Glutamatergic neuron (in vitro differentiated cells): ENCODE data around the gene DST. TPM values are rescaled to one million over a fixed set of nuclear protein-coding genes. Genes with fewer than 3 reads are reported as not detected.

ENCODE experiments used
- DNase-seq: peaks from one replicate; pipeline ENCODE4 v3.0.0; 2022
- H3K27ac Mint-ChIP-seq: one replicate; pipeline ENCODE4 v1.8.0; 2020; ENCODE audit warnings: mild to moderate bottlenecking, mixed read lengths, inconsistent platforms; ENCODE audit not compliant: unreplicated experiment
- H3K27me3 Mint-ChIP-seq: one replicate; pipeline ENCODE4 v1.8.0; 2020; ENCODE audit warnings: mild to moderate bottlenecking, moderate library complexity, mixed read lengths, inconsistent platforms; ENCODE audit not compliant: unreplicated experiment
- H3K36me3 Mint-ChIP-seq: one replicate; pipeline ENCODE4 v1.8.0; 2020; ENCODE audit warnings: mild to moderate bottlenecking, mixed read lengths, inconsistent platforms; ENCODE audit not compliant: unreplicated experiment
- H3K4me1 Mint-ChIP-seq: one replicate; pipeline ENCODE4 v1.8.0; 2020; ENCODE audit warnings: mild to moderate bottlenecking, low read depth, mixed read lengths, inconsistent platforms; ENCODE audit not compliant: unreplicated experiment
- H3K4me3 Mint-ChIP-seq: one replicate; pipeline ENCODE4 v1.8.0; 2020; ENCODE audit warnings: mild to moderate bottlenecking, mixed read lengths, inconsistent platforms; ENCODE audit not compliant: unreplicated experiment
- H3K9me3 Mint-ChIP-seq: one replicate; pipeline ENCODE4 v1.8.0; 2020; ENCODE audit warnings: mild to moderate bottlenecking, moderate library complexity, mixed read lengths, inconsistent platforms; ENCODE audit not compliant: unreplicated experiment
- CTCF ChIP-seq: fragments of 200-600 bp; sonication (generic); IDR thresholded peaks from one replicate; pipeline ENCODE4 v1.5.0; 2021; ENCODE audit not compliant: partially characterized antibody, unreplicated experiment
- total RNA-seq: library from RNA; stranded (reverse); fragmentation: NEBNext Ultra II Directional; extraction: Animal tissue kit (Norgen Biotek cat#: 25700); gene quantifications from one replicate; pipeline ENCODE4 v1.2.1, GENCODE V29; 2021; ENCODE audit not compliant: unreplicated experiment

DST gene
- total RNA-seq, 1 donor from 2014 or later: 981 TPM

GRCh38 chr6:56482525-56482924, 160.2 kb downstream of the DST start:
- peaks cover 7% of the 10 kb centered on the region for H3K27me3 Mint-ChIP-seq
- peaks cover 7% of the 10 kb centered on the region for H3K9me3 Mint-ChIP-seq
- DNase-seq: no peak
- H3K4me3 Mint-ChIP-seq: no peak overlapping the region
- H3K4me1 Mint-ChIP-seq: peaks cover 2% of the 10 kb centered on the region
- TF ChIP-seq CTCF: no peak
- no peak overlapping the region for H3K27ac Mint-ChIP-seq
- peaks cover 18% of the 10 kb centered on the region for H3K36me3 Mint-ChIP-seq

GRCh38 chr6:56481957-56482356, 160.7 kb downstream of the DST start:
- Mint-ChIP-seq H3K4me3 (no peak overlapping the region), H3K27me3 (peaks cover 7% of the 10 kb centered on the region), H3K9me3 (peaks cover 9% of the 10 kb centered on the region), H3K36me3 (peaks cover 18% of the 10 kb centered on the region), H3K4me1 (peaks cover 2% of the 10 kb centered on the region), H3K27ac (no peak overlapping the region)
- no peak for DNase-seq
- TF ChIP-seq CTCF: no peak

DNA sequence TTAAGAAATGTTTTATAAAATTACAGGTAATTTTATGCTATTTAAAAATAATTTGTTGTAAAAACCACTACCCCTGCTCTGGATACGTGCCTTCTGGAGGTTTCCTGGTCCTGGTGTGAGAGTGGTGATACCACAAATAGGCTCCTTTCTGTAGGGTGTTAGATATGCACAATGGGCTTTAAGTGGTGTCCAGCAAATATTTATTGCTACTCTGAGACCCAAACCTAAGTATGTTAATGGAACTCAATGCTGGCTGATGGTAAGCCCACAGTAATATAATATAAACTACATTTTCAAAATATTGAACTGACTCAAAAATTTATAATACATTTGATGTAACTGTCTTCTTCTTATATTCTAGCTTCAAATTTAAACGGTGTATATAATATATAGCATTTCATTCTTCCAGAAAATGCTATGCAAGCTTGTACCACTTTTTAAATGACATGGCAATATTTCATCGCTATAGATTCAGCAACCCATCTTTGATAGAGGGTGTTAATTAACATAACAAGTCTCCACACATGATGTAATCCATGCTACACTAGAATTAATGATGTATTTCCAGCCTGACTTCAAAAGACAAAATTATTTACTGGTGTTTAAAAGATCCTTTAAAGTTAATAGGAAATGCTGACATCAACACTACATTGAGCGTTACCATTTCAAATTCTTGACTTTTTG, 161.9 kb downstream of the DST start:
- no peak for TF ChIP-seq CTCF
- DNase-seq: no peak
- H3K9me3 Mint-ChIP-seq: peaks cover 4% of the 10 kb centered on the region
- H3K4me3 Mint-ChIP-seq: no peak overlapping the region
- H3K27me3 Mint-ChIP-seq: peaks cover 3% of the 10 kb centered on the region
- H3K27ac Mint-ChIP-seq: no peak overlapping the region
- peaks cover 2% of the 10 kb centered on the region for H3K4me1 Mint-ChIP-seq
- H3K36me3 Mint-ChIP-seq: peaks cover 12% of the 10 kb centered on the region

- DNase-seq: no peak
- Mint-ChIP-seq H3K27ac (no peak overlapping the region), H3K4me3 (no peak overlapping the region), H3K9me3 (peaks cover 4% of the 10 kb centered on the region), H3K36me3 (peaks cover 16% of the 10 kb centered on the region), H3K27me3 (peaks cover 3% of the 10 kb centered on the region), H3K4me1 (no peaks in the 10 kb centered on the region)
- no peak for TF ChIP-seq CTCF
Observed at GRCh38 chr6:56480246-56480645, 162.4 kb downstream of the DST start.

DNA sequence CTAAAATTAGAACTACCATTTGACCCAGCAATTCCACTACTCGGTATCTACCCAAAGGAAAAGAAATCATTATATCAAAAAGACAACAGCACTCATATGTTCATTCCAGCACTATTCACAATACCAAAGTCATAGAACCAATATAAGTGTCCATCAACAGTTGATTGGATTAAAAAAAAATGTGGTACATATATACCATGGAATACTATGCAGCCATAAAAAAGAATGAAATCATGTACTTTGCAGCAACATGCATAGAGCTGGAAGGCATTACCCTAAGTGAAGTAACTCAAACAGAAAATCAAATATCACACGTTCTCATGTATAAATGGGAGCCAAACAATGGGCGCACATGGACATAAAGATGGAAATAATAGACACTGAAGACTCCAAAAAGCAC, 163.3 kb downstream of the DST start:
- Mint-ChIP-seq H3K9me3 (peaks cover 4% of the 10 kb centered on the region), H3K27me3 (peaks cover 3% of the 10 kb centered on the region), H3K36me3 (peaks cover 16% of the 10 kb centered on the region), H3K4me1 (no peaks in the 10 kb centered on the region), H3K27ac (no peak overlapping the region), H3K4me3 (no peak overlapping the region)
- DNase-seq: no peak
- no peak for TF ChIP-seq CTCF
